GM12891 (cell line): ENCODE results near the gene IL24. TPM values are rescaled to one million over a fixed set of nuclear protein-coding genes. Genes with fewer than 3 reads are reported as not detected.
"Not testable (repeated sequence)": the region's sequence is repeated elsewhere in the genome, so short reads cannot be mapped to it uniquely, and the experiment has no call there.

ENCODE experiments used
- DNase-seq: peaks from one replicate; pipeline ENCODE4 v3.0.0; 2011; ENCODE audit warnings: low spot score; ENCODE audit not compliant: insufficient read length
- FAIRE-seq: peaks from 2 replicates; lab custom pipeline; 2011; peaks lifted over from hg19 to GRCh38; lab: Jason Lieb, UNC
- PAX5 ChIP-seq: IDR thresholded peaks from 2 replicates; pipeline ENCODE4 v1.6.1; 2011; ENCODE audit warnings: low read length, moderate library complexity, mild to moderate bottlenecking; ENCODE audit not compliant: insufficient read depth, severe bottlenecking
- POLR2A ChIP-seq: IDR thresholded peaks from 2 replicates; pipeline ENCODE4 v1.6.1; 2011; ENCODE audit warnings: low read depth, low read length, control low read depth
- POLR2AphosphoS5 ChIP-seq: IDR thresholded peaks from 2 replicates; pipeline ENCODE4 v1.6.1; 2011; ENCODE audit warnings: low read depth, low read length, control low read depth
- POU2F2 ChIP-seq: IDR thresholded peaks from 2 replicates; pipeline ENCODE4 v1.6.1; 2011; ENCODE audit warnings: low read depth, mild to moderate bottlenecking, control low read depth, low read length, moderate library complexity
- SPI1 ChIP-seq: IDR thresholded peaks from 2 replicates; pipeline ENCODE4 v1.6.1; 2011; ENCODE audit warnings: low read depth, low read length, control low read depth
- TAF1 ChIP-seq: IDR thresholded peaks from 2 replicates; pipeline ENCODE4 v1.6.1; 2011; ENCODE audit warnings: low read depth, low read length, control low read depth
- polyA plus RNA-seq: library from polyadenylated mRNA; unstranded; fragments of >200 nt; gene quantifications from one replicate; pipeline ENCODE4 v1.2.1, GENCODE V29; 2012; ENCODE audit warnings: low read depth, missing spikeins, inconsistent platforms; ENCODE audit not compliant: missing spikeins

IL24 gene
- 30.3 TPM for polyA plus RNA-seq

- FAIRE-seq (no peak), DNase-seq (no peak)
- TF ChIP-seq POU2F2 (no peak), TAF1 (no peak), PAX5 (no peak), POLR2A (no peak), SPI1 (no peak), POLR2AphosphoS5 (no peak)
Observed at GRCh38 chr1:206897175-206897574, at the start of gene IL24. IL24 (plus strand) TSS chr1:206897443; CDS start chr1:206897833, 390 bp downstream.

GRCh38 chr1:206847946-206848345 lies 49.3 kb upstream of the IL24 start:
- TF ChIP-seq TAF1 (no peak), POLR2AphosphoS5 (no peak)
- FAIRE-seq, result peak; percentile 40
- no peak for DNase-seq

- FAIRE-seq, result no peak
Observed at GRCh38 chr1:206850401-206850800, 46.8 kb upstream of the IL24 start.

GRCh38 chr1:206851341-206852010 lies 45.8 kb upstream of the IL24 start:
- no peak for DNase-seq
- FAIRE-seq, result no peak
- TF ChIP-seq SPI1, result no peak
- no peak for TF ChIP-seq PAX5
- TF ChIP-seq POLR2A, result no peak
- no peak for TF ChIP-seq TAF1
- no peak for TF ChIP-seq POLR2AphosphoS5
- TF ChIP-seq POU2F2, result no peak

More at GRCh38 chr1:206850401-206850800, 46.8 kb upstream of the IL24 start:
- DNase-seq, result no peak
- TF ChIP-seq POU2F2 (no peak), TAF1 (no peak), SPI1 (no peak), PAX5 (no peak), POLR2AphosphoS5 (no peak), POLR2A (no peak)

GRCh38 chr1:206852662-206853061 lies 44.6 kb upstream of the IL24 start:
- FAIRE-seq, DNase-seq: not testable (repeated sequence)

GRCh38 chr1:206853696-206854095 lies 43.5 kb upstream of the IL24 start:
- DNase-seq, FAIRE-seq: not testable (repeated sequence)

GRCh38 chr1:206854401-206855129 lies 42.7 kb upstream of the IL24 start:
- DNase-seq (no peak), FAIRE-seq (no peak)
- no peak for TF ChIP-seq POLR2A
- TF ChIP-seq TAF1, result no peak
- TF ChIP-seq POU2F2, result no peak
- TF ChIP-seq SPI1, result no peak
- no peak for TF ChIP-seq POLR2AphosphoS5
- TF ChIP-seq PAX5, result no peak

- TF ChIP-seq SPI1 (no peak), TAF1 (no peak), PAX5 (no peak), POLR2A (no peak), POLR2AphosphoS5 (no peak), POU2F2 (no peak)
- DNase-seq (no peak), FAIRE-seq (no peak)
Observed at GRCh38 chr1:206855859-206856258, 41.4 kb upstream of the IL24 start.

- DNase-seq (no peak), FAIRE-seq (no peak)
- no peak for TF ChIP-seq PAX5
- no peak for TF ChIP-seq TAF1
- TF ChIP-seq POLR2A, result no peak
- no peak for TF ChIP-seq POLR2AphosphoS5
- no peak for TF ChIP-seq POU2F2
- no peak for TF ChIP-seq SPI1
Observed at GRCh38 chr1:206856674-206857464, 40.4 kb upstream of the IL24 start.

GRCh38 chr1:206859082-206859521 lies 38.1 kb upstream of the IL24 start:
- FAIRE-seq, result no peak
- TF ChIP-seq POLR2A (no peak), POU2F2 (no peak), POLR2AphosphoS5 (no peak), TAF1 (no peak), PAX5 (no peak), SPI1 (no peak)

More at GRCh38 chr1:206859082-206859521, 38.1 kb upstream of the IL24 start:
- DNase-seq, result no peak
